Neural cell (in vitro differentiated cells): ENCODE measurements around the gene PLA2G4C. TPM values are rescaled to one million over a fixed set of nuclear protein-coding genes. Genes with fewer than 3 reads are reported as not detected.

Experiments
- H2AFZ ChIP-seq: fragments of 200-600, 300-800 bp; sonication (generic), shearing (Covaris generic); 2 replicates; pipeline ENCODE4 v1.6.0; 2014; ENCODE audit warnings: low read depth, mild to moderate bottlenecking, antibody characterized with exemption, low read length, moderate library complexity
- H3F3A ChIP-seq: fragments of 200-600 bp; shearing (Covaris generic); 2 replicates; pipeline ENCODE4 v1.6.1; 2016; ENCODE audit warnings: mild to moderate bottlenecking, moderate library complexity, mixed read lengths, antibody characterized with exemption, low read length; ENCODE audit not compliant: insufficient read depth, poor library complexity, severe bottlenecking
- H3K27ac ChIP-seq: fragments of 200-600, 300-800 bp; sonication (generic), shearing (Covaris generic); 2 replicates; pipeline ENCODE4 v1.5.1; 2014; ENCODE audit warnings: mild to moderate bottlenecking, low read length, moderate library complexity
- H3K27me3 ChIP-seq: fragments of 300-800, 200-600 bp; sonication (generic), shearing (Covaris generic); 2 replicates; pipeline ENCODE4 v1.6.0; 2014; ENCODE audit warnings: mild to moderate bottlenecking, low read depth, low read length, moderate library complexity; ENCODE audit not compliant: insufficient read depth
- H3K36me3 ChIP-seq: fragments of 300-800, 200-600 bp; sonication (generic), shearing (Covaris generic); 2 replicates; pipeline ENCODE4 v1.5.1; 2014; ENCODE audit warnings: mild to moderate bottlenecking, antibody characterized with exemption, low read length, moderate library complexity; ENCODE audit not compliant: insufficient read depth
- H3K4me2 ChIP-seq: fragments of 300-800, 200-600 bp; sonication (generic), shearing (Covaris generic); 2 replicates; pipeline ENCODE4 v1.6.0; 2014; ENCODE audit warnings: mild to moderate bottlenecking, low read length
- H3K4me3 ChIP-seq: fragments of 300-800, 200-600 bp; sonication (generic), shearing (Covaris generic); 2 replicates; pipeline ENCODE4 v1.5.1; 2014; ENCODE audit warnings: mild to moderate bottlenecking, low read length, moderate library complexity
- H3K79me2 ChIP-seq: fragments of 200-600 bp; shearing (Covaris generic); replicated peaks from 2 replicates; pipeline ENCODE4 v1.6.0; 2014; ENCODE audit warnings: mild to moderate bottlenecking, low read length, moderate library complexity; ENCODE audit not compliant: insufficient read depth
- H3K9ac ChIP-seq: fragments of 300-800, 200-600 bp; sonication (generic), shearing (Covaris generic); 2 replicates; pipeline ENCODE4 v1.6.1; 2016; ENCODE audit warnings: mild to moderate bottlenecking, low read length, mixed read lengths
- H3K9me2 ChIP-seq: fragments of 200-600 bp; shearing (Covaris generic); 2 replicates; pipeline ENCODE4 v1.6.1; 2016; ENCODE audit warnings: mild to moderate bottlenecking, low read length, mixed read lengths; ENCODE audit not compliant: insufficient read depth
- H3K9me3 ChIP-seq: fragments of 200-600, 300-800 bp; sonication (generic), shearing (Covaris generic); 2 replicates; pipeline ENCODE4 v1.6.1; 2016; ENCODE audit warnings: mild to moderate bottlenecking, mixed run types, low read length, moderate library complexity, mixed read lengths
- H4K20me1 ChIP-seq: fragments of 200-600 bp; shearing (Covaris generic); 2 replicates; pipeline ENCODE4 v1.6.1; 2016; ENCODE audit warnings: mild to moderate bottlenecking, mixed run types; ENCODE audit not compliant: insufficient read depth
- EP300 ChIP-seq: fragments of 450-650 bp; conservative IDR thresholded peaks from 2 replicates; pipeline ENCODE4 v1.6.1; 2014; ENCODE audit warnings: antibody characterized with exemption, mild to moderate bottlenecking, moderate library complexity; ENCODE audit not compliant: poor library complexity, severe bottlenecking
- EZH2 ChIP-seq: fragments of 200-600, 300-800 bp; shearing (Covaris generic), sonication (generic); IDR thresholded peaks from 2 replicates; pipeline ENCODE4 v1.6.1; 2014; ENCODE audit warnings: antibody characterized with exemption, low read length, borderline replicate concordance, mild to moderate bottlenecking; ENCODE audit not compliant: insufficient read depth, poor library complexity, severe bottlenecking
- MXI1 ChIP-seq: fragments of 450-650 bp; conservative IDR thresholded peaks from 2 replicates; pipeline ENCODE4 v1.6.1; 2014; ENCODE audit warnings: antibody characterized with exemption, mild to moderate bottlenecking; ENCODE audit not compliant: poor library complexity, severe bottlenecking
- POLR2AphosphoS5 ChIP-seq: IDR thresholded peaks from 2 replicates; pipeline ENCODE4 v1.6.1; 2012
- RAD21 ChIP-seq: fragments of 450-650 bp; conservative IDR thresholded peaks from 2 replicates; pipeline ENCODE4 v1.6.1; 2014; ENCODE audit warnings: antibody characterized with exemption, mild to moderate bottlenecking, moderate library complexity
- SMC3 ChIP-seq: fragments of 450-650 bp; conservative IDR thresholded peaks from 2 replicates; pipeline ENCODE4 v1.6.1; 2014; ENCODE audit warnings: antibody characterized with exemption, mild to moderate bottlenecking, moderate library complexity; ENCODE audit not compliant: poor library complexity
- TAF1 ChIP-seq: IDR thresholded peaks from 2 replicates; pipeline ENCODE4 v1.6.1; 2012; ENCODE audit warnings: low read depth
- polyA plus RNA-seq: library from polyadenylated mRNA; depleted of rRNA; stranded (reverse); fragments of >200 nt; gene quantifications from 2 replicates; pipeline ENCODE4 v1.2.3, GENCODE V29; 2014
- TF ChIP-seq, protein P1 (sequence below): fragments of 450-650 bp; IDR thresholded peaks from 2 replicates; pipeline ENCODE4 v1.5.1; 2014; ENCODE audit warnings: antibody characterized with exemption, mild to moderate bottlenecking, moderate library complexity; ENCODE audit not compliant: poor library complexity, severe bottlenecking
- TF ChIP-seq, protein P2 (sequence below): IDR thresholded peaks from 2 replicates; pipeline ENCODE4 v1.6.1; 2012; ENCODE audit warnings: borderline replicate concordance

PLA2G4C gene
- polyA plus RNA-seq, 1 donor from 2014 or later, result 8.6 TPM

DNA sequence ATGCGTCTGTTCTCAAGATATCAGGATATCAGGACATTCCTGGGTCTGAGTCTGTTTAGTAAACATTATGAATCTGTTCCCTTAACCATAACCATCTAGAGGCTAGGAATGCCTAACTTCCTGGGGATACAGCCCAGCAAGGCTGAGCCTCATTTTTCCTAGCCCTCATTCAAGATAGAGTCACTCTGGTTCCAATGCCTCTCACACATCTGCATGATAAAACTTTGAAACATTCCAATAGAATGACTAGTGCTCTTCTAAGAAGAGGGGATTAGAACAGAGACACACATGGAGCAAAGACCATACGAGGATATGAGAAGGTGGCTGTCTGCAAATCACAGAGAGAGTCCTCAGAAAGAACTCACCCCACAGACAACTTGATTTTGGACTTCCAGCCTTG, 46.1 kb downstream of the PLA2G4C start:
- no peaks in the 10 kb centered on the region for H4K20me1 ChIP-seq
- H3K9me3 ChIP-seq, result no peaks in the 10 kb centered on the region
- H3K79me2 ChIP-seq, result no peaks in the 10 kb centered on the region
- H3K9ac ChIP-seq, result no peak overlapping the region
- no peaks in the 10 kb centered on the region for H3K9me2 ChIP-seq
- no peaks in the 10 kb centered on the region for H3K27me3 ChIP-seq
- no peaks in the 10 kb centered on the region for H3F3A ChIP-seq
- H3K4me2 ChIP-seq, result no peak overlapping the region
- H2AFZ ChIP-seq, result no peak overlapping the region
- no peak for TF ChIP-seq SMC3
- no peak for TF ChIP-seq EZH2
- TF ChIP-seq, protein P1, sequence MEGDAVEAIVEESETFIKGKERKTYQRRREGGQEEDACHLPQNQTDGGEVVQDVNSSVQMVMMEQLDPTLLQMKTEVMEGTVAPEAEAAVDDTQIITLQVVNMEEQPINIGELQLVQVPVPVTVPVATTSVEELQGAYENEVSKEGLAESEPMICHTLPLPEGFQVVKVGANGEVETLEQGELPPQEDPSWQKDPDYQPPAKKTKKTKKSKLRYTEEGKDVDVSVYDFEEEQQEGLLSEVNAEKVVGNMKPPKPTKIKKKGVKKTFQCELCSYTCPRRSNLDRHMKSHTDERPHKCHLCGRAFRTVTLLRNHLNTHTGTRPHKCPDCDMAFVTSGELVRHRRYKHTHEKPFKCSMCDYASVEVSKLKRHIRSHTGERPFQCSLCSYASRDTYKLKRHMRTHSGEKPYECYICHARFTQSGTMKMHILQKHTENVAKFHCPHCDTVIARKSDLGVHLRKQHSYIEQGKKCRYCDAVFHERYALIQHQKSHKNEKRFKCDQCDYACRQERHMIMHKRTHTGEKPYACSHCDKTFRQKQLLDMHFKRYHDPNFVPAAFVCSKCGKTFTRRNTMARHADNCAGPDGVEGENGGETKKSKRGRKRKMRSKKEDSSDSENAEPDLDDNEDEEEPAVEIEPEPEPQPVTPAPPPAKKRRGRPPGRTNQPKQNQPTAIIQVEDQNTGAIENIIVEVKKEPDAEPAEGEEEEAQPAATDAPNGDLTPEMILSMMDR, result no peak
- no peak for TF ChIP-seq TAF1
- no peak for TF ChIP-seq POLR2AphosphoS5
- TF ChIP-seq RAD21, result no peak
- no peak for TF ChIP-seq MXI1
- TF ChIP-seq, protein P2, sequence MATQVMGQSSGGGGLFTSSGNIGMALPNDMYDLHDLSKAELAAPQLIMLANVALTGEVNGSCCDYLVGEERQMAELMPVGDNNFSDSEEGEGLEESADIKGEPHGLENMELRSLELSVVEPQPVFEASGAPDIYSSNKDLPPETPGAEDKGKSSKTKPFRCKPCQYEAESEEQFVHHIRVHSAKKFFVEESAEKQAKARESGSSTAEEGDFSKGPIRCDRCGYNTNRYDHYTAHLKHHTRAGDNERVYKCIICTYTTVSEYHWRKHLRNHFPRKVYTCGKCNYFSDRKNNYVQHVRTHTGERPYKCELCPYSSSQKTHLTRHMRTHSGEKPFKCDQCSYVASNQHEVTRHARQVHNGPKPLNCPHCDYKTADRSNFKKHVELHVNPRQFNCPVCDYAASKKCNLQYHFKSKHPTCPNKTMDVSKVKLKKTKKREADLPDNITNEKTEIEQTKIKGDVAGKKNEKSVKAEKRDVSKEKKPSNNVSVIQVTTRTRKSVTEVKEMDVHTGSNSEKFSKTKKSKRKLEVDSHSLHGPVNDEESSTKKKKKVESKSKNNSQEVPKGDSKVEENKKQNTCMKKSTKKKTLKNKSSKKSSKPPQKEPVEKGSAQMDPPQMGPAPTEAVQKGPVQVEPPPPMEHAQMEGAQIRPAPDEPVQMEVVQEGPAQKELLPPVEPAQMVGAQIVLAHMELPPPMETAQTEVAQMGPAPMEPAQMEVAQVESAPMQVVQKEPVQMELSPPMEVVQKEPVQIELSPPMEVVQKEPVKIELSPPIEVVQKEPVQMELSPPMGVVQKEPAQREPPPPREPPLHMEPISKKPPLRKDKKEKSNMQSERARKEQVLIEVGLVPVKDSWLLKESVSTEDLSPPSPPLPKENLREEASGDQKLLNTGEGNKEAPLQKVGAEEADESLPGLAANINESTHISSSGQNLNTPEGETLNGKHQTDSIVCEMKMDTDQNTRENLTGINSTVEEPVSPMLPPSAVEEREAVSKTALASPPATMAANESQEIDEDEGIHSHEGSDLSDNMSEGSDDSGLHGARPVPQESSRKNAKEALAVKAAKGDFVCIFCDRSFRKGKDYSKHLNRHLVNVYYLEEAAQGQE, result no peak
- no peak for TF ChIP-seq EP300
- no peaks in the 10 kb centered on the region for H3K36me3 ChIP-seq
- no peak overlapping the region for H3K4me3 ChIP-seq
- H3K27ac ChIP-seq, result no peak overlapping the region

GRCh38 chr19:48061401-48062344, 48.9 kb downstream of the PLA2G4C start:
- Histone ChIP-seq H3K9ac (no peak overlapping the region), H3K27ac (no peak overlapping the region), H3K36me3 (no peaks in the 10 kb centered on the region), H3F3A (no peaks in the 10 kb centered on the region), H3K27me3 (no peaks in the 10 kb centered on the region), H3K79me2 (no peaks in the 10 kb centered on the region), H3K4me2 (no peak overlapping the region), H3K9me2 (no peaks in the 10 kb centered on the region), H3K4me3 (no peak overlapping the region), H2AFZ (no peak overlapping the region), H3K9me3 (no peaks in the 10 kb centered on the region), H4K20me1 (no peaks in the 10 kb centered on the region)
- TF ChIP-seq TAF1, result no peak
- TF ChIP-seq SMC3, result no peak
- TF ChIP-seq MXI1, result no peak
- no peak for TF ChIP-seq POLR2AphosphoS5
- no peak for TF ChIP-seq RAD21
- no peak for TF ChIP-seq EP300
- TF ChIP-seq EZH2, result no peak
- TF ChIP-seq, protein P2, result no peak
- TF ChIP-seq, protein P1, result no peak
